Testis (tissue), 2 donors: ENCODE results near the gene KIAA0513.

ENCODE experiments used
- POLR2A ChIP-seq: fragments of 450-650 bp; IDR thresholded peaks from one replicate; pipeline ENCODE4 v1.6.1; 2017; ENCODE audit warnings: antibody characterized with exemption, mild to moderate bottlenecking, moderate library complexity
- TF ChIP-seq, protein P1 (sequence below), 3 experiments: fragments of 450-650 bp in 2 of 3; fragments of 200-600 bp in 1 of 3; sonication (generic) in 1 of 3; IDR thresholded peaks; one replicate each; pipeline ENCODE4 v1.5.1; 2016 to 2019; ENCODE audit warnings: antibody characterized with exemption in 3 of 3, mild to moderate bottlenecking in 2 of 3, moderate library complexity in 1 of 3

GRCh38 chr16:85010446-85010930 lies 17.1 kb upstream of the KIAA0513 start:
- no peak for TF ChIP-seq POLR2A
- TF ChIP-seq, protein P1, sequence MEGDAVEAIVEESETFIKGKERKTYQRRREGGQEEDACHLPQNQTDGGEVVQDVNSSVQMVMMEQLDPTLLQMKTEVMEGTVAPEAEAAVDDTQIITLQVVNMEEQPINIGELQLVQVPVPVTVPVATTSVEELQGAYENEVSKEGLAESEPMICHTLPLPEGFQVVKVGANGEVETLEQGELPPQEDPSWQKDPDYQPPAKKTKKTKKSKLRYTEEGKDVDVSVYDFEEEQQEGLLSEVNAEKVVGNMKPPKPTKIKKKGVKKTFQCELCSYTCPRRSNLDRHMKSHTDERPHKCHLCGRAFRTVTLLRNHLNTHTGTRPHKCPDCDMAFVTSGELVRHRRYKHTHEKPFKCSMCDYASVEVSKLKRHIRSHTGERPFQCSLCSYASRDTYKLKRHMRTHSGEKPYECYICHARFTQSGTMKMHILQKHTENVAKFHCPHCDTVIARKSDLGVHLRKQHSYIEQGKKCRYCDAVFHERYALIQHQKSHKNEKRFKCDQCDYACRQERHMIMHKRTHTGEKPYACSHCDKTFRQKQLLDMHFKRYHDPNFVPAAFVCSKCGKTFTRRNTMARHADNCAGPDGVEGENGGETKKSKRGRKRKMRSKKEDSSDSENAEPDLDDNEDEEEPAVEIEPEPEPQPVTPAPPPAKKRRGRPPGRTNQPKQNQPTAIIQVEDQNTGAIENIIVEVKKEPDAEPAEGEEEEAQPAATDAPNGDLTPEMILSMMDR (IDR thresholded peaks at IDR 0.05): no peak
